Neural progenitor cell (in vitro differentiated cells): Measurements from ENCODE around the gene COL15A1.

Experiments used
- EZH2 ChIP-seq: fragments of 200-600 bp; sonication (generic); IDR thresholded peaks from 2 replicates; pipeline ENCODE4 v1.6.1; 2017; ENCODE audit warnings: antibody characterized with exemption, mild to moderate bottlenecking, moderate library complexity
- EZH2phosphoT487 ChIP-seq: fragments of 200-600 bp; sonication (generic); IDR thresholded peaks from 2 replicates; pipeline ENCODE4 v1.6.1; 2017; ENCODE audit warnings: antibody characterized with exemption
- TF ChIP-seq, protein P1 (sequence below): fragments of 200-600 bp; sonication (generic); IDR thresholded peaks from 2 replicates; pipeline ENCODE4 v1.5.1; 2017; ENCODE audit warnings: antibody characterized with exemption, mild to moderate bottlenecking

DNA sequence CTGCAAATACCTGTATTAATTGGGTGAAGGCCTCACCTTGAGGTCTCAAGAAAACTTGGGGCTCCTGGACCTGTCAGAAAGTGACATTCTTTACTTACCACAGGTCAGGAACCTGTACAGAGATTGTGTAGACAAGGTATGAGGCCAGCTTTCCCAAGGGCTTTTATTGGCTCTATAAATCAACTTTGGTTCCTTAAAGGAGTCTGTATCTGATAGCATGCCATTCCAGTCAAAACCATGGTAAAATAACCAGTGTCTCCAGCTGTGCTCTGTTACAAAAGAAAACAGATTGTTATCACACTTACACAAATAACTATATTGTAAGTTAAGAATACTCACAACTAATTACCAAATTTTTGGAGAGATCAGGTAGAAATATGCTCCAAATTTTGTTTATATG lies 64.5 kb downstream of the COL15A1 start:
- TF ChIP-seq, protein P1, sequence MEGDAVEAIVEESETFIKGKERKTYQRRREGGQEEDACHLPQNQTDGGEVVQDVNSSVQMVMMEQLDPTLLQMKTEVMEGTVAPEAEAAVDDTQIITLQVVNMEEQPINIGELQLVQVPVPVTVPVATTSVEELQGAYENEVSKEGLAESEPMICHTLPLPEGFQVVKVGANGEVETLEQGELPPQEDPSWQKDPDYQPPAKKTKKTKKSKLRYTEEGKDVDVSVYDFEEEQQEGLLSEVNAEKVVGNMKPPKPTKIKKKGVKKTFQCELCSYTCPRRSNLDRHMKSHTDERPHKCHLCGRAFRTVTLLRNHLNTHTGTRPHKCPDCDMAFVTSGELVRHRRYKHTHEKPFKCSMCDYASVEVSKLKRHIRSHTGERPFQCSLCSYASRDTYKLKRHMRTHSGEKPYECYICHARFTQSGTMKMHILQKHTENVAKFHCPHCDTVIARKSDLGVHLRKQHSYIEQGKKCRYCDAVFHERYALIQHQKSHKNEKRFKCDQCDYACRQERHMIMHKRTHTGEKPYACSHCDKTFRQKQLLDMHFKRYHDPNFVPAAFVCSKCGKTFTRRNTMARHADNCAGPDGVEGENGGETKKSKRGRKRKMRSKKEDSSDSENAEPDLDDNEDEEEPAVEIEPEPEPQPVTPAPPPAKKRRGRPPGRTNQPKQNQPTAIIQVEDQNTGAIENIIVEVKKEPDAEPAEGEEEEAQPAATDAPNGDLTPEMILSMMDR: no peak
- TF ChIP-seq EZH2: no peak
- TF ChIP-seq EZH2phosphoT487: no peak
